Left forelimb (tissue), 1 donor: ENCODE measurements around the gene CDC42.

Source experiments
- DNase-seq: peaks from one replicate; pipeline ENCODE4 v3.0.0-alpha.2; 2018; ENCODE audit warnings: low spot score

Gene CDC42

GRCh38 chr1:22111115-22111514 is 58.6 kb downstream of the CDC42 start:
- DNase-seq, result no peak

GRCh38 chr1:22111620-22112019 is 59.1 kb downstream of the CDC42 start:
- DNase-seq, result no peak

GRCh38 chr1:22112554-22112953 is 60.0 kb downstream of the CDC42 start:
- no peak for DNase-seq

GRCh38 chr1:22114083-22115012 is 61.8 kb downstream of the CDC42 start:
- DNase-seq, result no peak

- DNase-seq, result no peak
Measured at GRCh38 chr1:22115286-22115685, 62.8 kb downstream of the CDC42 start.

- DNase-seq, result no peak
Measured at GRCh38 chr1:22117238-22117637, 64.7 kb downstream of the CDC42 start.

GRCh38 chr1:22117851-22118250 is 65.3 kb downstream of the CDC42 start:
- DNase-seq, result peak; percentile 61

- DNase-seq, result peak; percentile 49
Measured at GRCh38 chr1:22118291-22118992, 65.9 kb downstream of the CDC42 start.

- DNase-seq, result no peak
Measured at GRCh38 chr1:22119626-22120468, 67.3 kb downstream of the CDC42 start.

GRCh38 chr1:22120469-22120790 is 67.9 kb downstream of the CDC42 start:
- DNase-seq, result no peak

- DNase-seq, result no peak
Measured at GRCh38 chr1:22121421-22121911, 69.0 kb downstream of the CDC42 start.

- no peak for DNase-seq
Measured at GRCh38 chr1:22122273-22123070, 70.0 kb downstream of the CDC42 start.

GRCh38 chr1:22123071-22123390 is 70.5 kb downstream of the CDC42 start:
- DNase-seq, result no peak

- no peak for DNase-seq
Measured at GRCh38 chr1:22123901-22124404, 71.4 kb downstream of the CDC42 start.

- no peak for DNase-seq
Measured at GRCh38 chr1:22124592-22125229, 72.2 kb downstream of the CDC42 start.

GRCh38 chr1:22126531-22126930 is 74.0 kb downstream of the CDC42 start:
- DNase-seq, result no peak

- no peak for DNase-seq
Measured at GRCh38 chr1:22127248-22127647, 74.7 kb downstream of the CDC42 start.

- no peak for DNase-seq
Measured at GRCh38 chr1:22127731-22128130, 75.2 kb downstream of the CDC42 start.

GRCh38 chr1:22128392-22128791 is 75.9 kb downstream of the CDC42 start:
- no peak for DNase-seq

- no peak for DNase-seq
Measured at GRCh38 chr1:22129501-22130117, 77.1 kb downstream of the CDC42 start.
